Kidney capillary endothelial cell (primary cell): ENCODE data around the gene RTN4.
"Not testable (repeated sequence)": the region's sequence is repeated elsewhere in the genome, so short reads cannot be mapped to it uniquely, and the experiment has no call there.

Experiments
- DNase-seq: peaks from one replicate; pipeline ENCODE4 v3.0.0-alpha.2; 2018; ENCODE audit warnings: low spot score

RTN4 gene

DNA sequence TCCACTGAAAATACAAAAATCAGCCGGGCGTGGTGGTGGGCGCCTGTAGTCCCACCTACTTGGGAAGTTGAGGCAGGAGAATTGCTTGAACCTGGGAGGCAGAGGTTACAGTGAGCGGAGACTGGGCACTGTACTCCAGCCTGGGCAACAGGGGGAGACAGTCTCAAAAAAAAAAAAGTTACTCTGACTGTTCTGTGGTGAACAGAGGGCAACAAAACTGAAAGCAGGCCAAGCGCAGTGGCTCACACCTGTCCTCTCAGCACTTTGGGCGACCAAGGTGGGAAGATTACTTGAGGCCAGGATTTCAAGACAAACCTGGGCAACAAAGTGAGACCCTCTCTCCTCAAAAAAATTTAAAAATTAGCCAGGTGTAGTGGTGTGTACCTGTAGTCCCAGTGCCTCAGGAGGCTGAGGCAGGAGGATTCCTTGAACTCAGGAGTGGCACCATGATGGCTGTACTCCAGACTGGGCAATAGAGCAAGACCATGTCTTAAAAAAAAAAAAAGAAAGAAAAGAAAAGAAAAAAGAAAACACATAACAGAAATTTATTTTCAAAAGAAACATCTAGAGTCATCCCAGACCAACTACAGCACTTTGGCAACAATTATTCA is 13.6 kb upstream of the RTN4 start:
- DNase-seq = no peak

DNA sequence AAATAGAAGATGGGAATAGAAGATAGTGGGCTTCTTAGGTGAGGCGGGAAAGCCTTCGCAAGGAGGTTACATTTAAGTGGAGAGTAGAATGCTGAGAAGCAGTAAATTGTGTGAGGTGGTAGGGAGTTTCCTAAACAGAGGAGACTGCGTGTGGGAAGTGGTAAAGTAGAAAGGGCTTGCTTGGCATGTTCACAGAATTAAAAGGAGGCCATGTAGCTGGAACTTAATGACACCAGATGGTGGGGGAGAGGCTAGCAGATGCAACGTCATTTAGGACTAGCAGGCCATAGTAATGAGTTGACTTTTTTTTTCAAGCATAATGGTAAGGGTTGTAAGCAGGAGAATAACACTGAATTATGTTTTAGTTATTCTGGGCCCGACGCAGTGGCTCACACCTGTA is 13.0 kb upstream of the RTN4 start:
- no peak for DNase-seq

GRCh38 chr2:55062754-55063153 is 12.5 kb upstream of the RTN4 start:
- DNase-seq = no peak

DNA sequence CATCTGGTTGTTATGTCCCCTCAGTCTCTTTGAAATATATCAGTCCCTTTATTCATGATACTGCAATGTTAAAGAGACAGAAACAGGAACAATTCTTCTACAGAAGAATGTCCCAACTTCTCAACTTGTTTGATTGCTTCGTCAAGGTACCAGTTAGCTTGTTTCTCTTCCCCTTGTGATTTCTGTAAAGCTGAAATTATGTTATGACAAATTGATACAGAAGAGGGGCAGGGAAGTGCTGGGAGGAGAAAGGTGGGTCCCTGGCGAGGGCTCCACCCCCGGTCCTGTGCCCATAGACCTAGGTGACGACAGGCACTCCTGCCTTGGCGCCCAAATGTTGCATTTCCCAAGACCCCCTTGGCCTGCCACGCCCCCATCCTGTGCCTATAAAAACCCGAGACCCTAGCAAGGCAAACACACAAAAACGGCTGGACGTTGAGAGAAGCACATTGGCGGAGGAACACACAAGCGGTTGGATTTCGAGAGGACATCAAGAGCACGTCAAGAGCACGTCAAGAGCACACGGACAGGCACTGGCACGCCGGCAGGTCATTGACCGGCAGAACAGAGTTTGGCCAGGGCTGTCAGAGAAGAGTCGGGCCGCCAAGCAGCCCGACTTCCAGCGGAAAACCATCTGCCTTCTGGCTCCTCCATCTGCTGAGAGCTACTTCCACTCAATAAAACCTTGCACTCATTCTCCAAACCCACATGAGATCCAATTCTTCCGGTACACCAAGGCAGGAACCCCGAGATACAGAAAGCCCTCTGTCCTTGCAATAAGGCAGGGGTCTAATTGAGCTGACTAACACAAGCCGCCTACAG is 11.5 kb upstream of the RTN4 start:
- DNase-seq = no peak

DNA sequence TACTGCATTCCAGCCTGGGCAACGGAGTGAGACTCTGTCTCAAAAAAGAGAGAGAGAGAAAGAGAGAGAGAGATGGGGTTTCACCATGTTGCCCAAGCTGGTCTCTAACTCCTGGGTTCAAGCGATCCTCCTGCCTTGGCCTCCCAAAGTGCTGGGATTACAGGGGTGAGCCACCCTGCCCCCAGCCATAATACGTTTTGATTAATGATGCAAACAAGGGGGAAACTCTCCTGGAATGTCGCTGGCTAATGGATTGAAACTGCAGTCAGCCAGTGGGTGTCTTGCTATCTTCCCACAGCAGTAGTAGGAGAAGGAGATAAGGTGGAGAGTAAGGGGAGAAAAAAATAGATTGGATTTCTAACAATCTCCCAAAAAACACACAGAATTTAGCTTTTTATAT is 9.5 kb upstream of the RTN4 start:
- no peak for DNase-seq

DNA sequence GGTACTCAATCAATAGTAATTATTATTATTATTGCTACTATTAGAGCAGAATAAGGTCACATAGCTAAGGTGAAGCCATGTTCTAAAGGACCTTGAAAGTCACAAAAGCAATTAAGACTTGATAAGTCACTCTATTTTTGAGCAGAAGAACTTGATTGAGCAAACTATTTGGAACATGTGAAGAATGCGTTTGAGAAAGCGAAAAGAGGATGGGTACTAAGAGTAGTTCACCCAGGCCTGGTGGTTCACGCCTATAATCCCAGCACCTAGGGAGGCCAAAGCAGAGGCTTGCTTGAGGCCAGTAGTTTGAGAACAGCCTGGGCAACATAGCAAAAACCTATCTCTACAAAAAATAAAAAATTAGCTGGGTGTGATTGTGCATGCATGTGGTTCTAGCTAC is 7.2 kb upstream of the RTN4 start:
- DNase-seq = no peak

GRCh38 chr2:55056024-55056521 is 5.8 kb upstream of the RTN4 start:
- no peak for DNase-seq

DNA sequence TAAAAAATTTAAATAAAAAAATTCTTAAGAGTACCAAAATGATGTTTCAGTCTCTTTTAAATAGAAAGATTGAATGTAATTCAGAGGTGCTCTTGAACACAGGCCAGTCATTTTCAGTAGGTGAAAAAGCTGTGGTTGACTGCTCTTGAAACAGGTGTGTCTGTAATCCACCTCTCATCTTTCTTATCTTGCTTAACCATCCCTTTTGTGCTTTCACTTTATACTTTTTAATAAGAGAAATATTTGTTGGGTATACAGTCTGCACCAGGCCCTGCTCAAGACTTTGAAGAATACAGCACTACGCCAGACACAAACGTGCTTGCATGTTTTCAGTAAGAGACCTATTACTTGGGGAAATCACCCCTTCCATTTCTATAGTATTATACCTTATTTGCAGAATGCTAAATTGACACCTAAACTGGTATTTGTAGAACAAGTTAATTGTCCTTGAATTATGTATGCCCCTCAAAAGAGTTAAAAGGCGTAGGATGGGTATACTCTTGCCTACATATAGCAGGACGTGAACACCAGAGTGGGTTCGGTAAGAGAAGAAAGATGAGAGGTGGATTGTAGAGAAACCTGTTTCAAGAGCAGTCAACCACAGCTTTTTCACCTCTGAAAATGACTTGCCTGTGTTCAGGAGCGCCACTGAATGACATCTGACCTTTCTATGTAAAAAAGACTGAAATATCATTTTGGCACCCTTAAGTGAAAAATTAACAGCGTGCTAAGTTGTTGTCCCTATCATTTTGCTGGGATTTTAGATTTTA is 4.0 kb upstream of the RTN4 start:
- no peak for DNase-seq

DNA sequence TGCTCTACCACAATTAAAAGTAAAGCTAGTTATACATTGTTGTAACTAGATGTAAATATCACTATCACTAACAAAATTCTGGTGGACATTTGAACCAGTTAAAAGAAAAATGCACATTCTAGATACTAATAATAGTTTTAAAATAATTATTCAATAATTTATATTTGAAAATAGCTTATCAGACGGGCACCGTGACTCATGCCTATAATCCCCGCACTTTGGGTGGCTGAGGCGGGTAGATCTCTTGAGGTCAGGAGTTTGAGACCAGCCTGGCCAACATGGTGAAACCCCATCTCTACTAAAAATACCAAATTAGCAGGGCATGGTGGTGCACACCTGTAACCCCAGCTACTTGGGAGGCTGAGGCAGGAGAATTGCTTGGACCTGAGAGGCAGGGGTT is 3.0 kb upstream of the RTN4 start:
- not testable (repeated sequence) for DNase-seq

GRCh38 chr2:55052129-55053061 is 2.1 kb upstream of the RTN4 start:
- no peak for DNase-seq

DNA sequence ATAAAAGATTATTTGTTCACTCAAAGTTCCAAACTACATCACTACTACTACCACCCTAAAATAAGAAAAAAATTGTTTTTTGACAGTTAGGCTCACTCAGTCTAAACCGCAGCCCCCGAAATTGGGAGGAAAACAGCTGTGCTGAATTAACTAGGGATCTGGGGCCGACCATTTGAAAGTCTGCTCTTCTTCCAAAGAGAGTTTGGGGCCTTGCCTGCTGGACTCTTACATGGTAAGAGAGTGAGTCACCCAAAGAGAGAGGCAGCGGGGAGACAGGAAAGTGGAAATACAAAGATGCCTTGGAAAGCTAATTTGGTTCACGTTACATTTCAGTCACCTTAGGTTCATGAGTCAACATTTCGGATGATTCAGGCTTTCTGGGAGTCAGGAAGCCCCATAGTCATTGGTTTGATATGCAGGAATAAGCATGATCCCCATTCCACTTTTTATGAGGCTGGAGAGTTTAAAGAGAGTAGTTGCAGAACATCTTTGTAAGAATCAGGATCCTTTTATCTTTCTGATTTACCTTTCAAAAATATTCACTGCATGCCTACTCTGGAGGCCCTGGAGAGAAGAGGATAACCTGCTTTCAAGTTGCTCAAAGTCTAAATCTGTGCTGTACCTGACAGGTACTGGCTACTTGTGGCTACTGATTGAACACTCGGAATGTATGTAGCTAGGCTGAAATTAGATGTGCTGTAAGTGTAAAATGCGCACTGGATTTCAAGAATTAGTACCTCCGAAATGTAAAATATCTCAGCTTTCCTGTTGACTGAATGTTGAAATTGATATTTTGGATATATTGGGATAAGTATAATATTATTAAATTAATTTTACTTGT is 995 bp upstream of the RTN4 start:
- DNase-seq = peak; percentile 100

DNA sequence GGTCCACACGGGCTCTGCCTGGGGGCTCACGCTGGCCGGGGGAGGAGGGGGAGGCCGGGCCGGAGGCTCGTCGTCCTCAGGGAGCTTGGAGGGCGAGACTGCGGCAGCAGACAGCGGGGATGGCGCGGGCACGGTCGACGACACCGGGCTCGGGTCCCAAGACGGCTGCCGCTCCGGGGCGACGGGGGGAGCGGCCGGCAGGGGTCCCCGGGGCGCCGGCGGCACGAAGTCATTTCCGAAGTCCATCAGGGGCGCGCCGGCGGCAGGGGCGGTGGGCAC is 491 bp downstream of the RTN4 start:
- no peak for DNase-seq

DNA sequence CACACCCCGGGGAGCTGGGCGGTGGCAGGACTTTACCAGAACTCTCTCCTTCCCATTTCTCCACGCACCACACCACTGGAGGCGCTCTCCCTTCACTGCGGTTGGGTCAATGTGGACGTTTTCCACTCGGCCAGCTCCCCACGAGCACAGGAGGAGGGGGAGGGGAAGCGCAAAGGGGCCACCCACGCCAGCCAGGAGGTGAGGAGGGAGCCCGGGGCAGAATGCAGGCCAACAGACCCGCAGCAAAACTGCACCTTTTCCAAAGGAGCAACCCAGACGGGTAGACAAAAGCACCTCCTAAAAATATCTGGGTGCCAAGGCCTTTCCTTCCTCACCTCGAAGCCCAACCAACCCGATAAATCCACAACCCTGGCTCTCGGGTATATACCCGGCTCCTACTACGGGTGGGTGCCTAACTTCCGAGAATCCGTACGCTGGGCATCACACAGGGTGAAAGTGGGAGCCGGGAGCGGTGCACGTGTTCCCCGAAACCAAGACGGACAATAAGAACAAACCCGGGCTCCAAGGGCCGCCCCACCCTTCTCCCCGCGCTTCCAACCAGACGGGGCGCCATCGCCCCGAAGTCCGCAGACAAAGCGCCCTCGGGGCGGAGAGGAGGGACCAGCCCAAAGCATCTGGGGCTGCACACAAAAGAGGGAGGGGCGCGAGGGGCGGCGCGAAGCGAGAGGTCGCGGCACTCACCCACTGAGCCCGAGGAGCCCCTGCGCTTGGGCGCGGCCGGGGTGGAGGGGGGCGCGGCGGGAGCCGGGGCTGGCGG is 1.0 kb downstream of the RTN4 start:
- peak; percentile 65 for DNase-seq

DNA sequence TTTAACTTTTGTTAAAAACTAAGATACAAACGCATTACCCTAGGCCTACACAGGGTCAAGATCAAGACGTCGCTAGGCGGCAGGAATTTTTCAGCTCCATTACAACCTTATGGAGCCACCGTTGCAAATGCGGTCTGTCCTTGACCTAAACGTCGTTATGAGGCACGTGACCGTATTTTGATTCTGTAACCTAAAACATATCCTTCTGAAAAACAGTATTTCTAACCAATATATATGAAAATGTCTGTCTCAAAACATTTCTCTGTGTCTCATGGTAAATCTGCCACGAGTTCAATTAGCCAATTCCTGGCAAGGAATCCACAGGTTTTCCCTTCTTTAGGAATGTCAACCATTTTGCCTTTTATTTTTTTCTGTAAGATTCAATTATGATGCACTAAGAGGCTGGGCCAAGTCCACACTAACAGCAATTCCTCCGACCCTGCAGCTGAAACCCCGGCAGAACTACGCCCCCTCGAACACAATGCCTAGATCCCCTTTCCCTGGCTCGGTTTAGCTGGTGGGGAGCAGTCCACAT is 1.7 kb downstream of the RTN4 start:
- DNase-seq = no peak

GRCh38 chr2:55047677-55048299 is 2.5 kb downstream of the RTN4 start:
- peak; percentile 33 for DNase-seq

GRCh38 chr2:55045780-55046179 is 4.5 kb downstream of the RTN4 start:
- no peak for DNase-seq

GRCh38 chr2:55043841-55044240 is 6.4 kb downstream of the RTN4 start:
- DNase-seq = no peak

DNA sequence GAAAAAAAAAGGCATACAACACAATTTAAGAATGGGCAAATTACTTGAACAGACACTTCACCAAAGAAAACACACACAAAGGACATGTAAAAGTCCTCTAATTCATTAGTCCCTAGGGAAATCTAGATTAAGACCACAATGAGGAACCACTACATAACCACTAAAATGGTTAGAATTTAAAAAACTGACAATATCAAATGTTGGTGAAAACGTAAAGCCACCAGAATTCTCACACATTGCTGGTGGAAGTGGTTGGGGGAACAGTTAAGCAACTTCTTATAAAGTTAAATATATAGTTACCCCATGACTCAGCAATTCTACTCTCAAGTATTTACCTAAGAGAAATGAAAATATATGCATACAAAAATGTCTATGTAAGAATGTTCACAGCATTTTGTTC is 11.8 kb downstream of the RTN4 start:
- no peak for DNase-seq

DNA sequence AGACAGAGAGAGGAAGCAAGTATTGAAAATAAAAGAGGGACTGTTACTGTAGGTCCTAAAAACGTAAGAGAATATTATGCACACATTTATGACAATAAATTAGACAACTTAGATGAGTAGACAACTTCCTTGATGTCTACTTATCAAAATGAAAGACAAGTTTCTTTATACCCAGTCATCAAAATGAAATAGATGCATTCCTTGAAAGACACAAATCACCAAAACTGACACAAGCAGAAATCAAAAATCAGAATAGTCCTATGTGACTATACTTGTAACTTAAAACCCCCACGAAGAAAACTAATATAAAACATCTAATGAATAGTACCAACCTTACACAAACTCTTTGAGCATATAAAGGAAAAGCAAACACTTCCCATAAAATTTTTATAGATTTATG is 14.5 kb downstream of the RTN4 start:
- no peak for DNase-seq

- DNase-seq = no peak
Measured at GRCh38 chr2:55033921-55034320, 16.3 kb downstream of the RTN4 start.
